ENCODE results near the gene SLC7A10.

DNA sequence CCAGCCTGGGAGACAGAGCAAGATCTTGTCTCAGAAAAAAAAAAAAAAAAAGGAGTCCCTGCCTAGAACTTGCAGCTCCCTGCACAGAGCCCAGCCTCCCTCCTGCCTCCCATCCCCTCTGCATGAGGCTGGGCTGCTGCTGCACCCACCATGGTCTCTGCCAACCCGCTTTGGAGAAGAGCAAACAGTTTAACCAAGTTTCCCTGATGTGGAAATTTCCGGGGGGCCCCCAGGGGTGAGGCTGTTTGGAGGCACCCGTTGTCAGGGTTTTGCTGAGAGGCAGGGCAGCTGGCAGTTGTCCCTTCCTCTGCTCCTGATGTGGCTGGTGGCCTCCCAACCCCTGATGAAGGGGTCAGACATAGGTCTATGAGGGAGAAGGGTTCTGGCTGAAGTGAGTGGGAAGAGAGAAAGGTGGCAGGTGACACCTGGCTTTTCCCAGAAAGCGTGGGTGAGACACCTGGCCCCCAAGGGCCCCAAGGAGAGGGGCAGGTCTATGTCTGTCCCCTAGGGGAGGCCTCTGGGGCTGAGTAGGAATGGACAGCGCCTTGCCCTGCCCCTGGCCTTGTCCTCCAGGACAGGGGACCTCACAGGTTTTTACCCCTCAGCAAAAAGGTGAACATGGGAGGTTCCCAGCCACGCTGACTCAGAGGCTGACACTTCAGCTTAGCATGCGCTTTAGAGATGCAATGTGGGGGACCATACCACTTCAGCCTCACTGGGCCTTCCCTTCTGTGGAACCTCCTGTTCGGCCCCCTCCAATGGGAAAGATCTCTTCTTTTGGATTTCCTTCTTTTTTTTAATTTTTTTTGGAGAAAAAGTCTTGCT lies 26.0 kb downstream of the SLC7A10 start:
- TF ChIP-seq, protein P1, sequence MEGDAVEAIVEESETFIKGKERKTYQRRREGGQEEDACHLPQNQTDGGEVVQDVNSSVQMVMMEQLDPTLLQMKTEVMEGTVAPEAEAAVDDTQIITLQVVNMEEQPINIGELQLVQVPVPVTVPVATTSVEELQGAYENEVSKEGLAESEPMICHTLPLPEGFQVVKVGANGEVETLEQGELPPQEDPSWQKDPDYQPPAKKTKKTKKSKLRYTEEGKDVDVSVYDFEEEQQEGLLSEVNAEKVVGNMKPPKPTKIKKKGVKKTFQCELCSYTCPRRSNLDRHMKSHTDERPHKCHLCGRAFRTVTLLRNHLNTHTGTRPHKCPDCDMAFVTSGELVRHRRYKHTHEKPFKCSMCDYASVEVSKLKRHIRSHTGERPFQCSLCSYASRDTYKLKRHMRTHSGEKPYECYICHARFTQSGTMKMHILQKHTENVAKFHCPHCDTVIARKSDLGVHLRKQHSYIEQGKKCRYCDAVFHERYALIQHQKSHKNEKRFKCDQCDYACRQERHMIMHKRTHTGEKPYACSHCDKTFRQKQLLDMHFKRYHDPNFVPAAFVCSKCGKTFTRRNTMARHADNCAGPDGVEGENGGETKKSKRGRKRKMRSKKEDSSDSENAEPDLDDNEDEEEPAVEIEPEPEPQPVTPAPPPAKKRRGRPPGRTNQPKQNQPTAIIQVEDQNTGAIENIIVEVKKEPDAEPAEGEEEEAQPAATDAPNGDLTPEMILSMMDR (IDR thresholded peaks at IDR 0.05), result no peak
- no peak for TF ChIP-seq POLR2A (IDR thresholded peaks at IDR 0.05)

Measured in esophagus squamous epithelium (tissue), 4 donors.